Endothelial cell of umbilical vein (primary cell): ENCODE results near the gene HSBP1. TPM values are rescaled to one million over a fixed set of nuclear protein-coding genes. Genes with fewer than 3 reads are reported as not detected.

Experiments
- BruUV-seq: library from RNA; stranded (reverse); fragments of 400-500 nt; replicated peaks from 2 replicates; lab custom pipeline; 2021; lab: Mats Ljungman, UMichigan
- CTCF ChIA-PET: fragments of 300-600, 350-600 bp; sonication (Branson Sonifier 250); formaldehyde crosslinking; loops from one replicate; lab custom pipeline; 2021; ENCODE audit warnings: antibody characterized with exemption, inconsistent platforms; lab: Charles Lee
- POLR2A ChIA-PET: fragments of 300-600, 350-600 bp; sonication (Branson Sonifier 250); formaldehyde crosslinking; loops from one replicate; lab custom pipeline; 2021; ENCODE audit warnings: antibody characterized with exemption, inconsistent platforms; lab: Charles Lee
- DNase-seq: peaks from one replicate; pipeline ENCODE4 v3.0.0-alpha.2; 2011; ENCODE audit warnings: low read depth, low spot score
- FAIRE-seq: peaks from 2 replicates; lab custom pipeline; 2011; peaks lifted over from hg19 to GRCh38; lab: Jason Lieb, UNC
- H2AFZ ChIP-seq: 2 replicates; pipeline ENCODE4 v1.6.0; 2012; ENCODE audit warnings: low read depth, low read length, control low read depth, inconsistent platforms
- H3K27ac ChIP-seq: 2 replicates; pipeline ENCODE4 v1.5.1; 2011; ENCODE audit warnings: low read depth, mild to moderate bottlenecking, control low read depth, low read length, moderate library complexity; ENCODE audit not compliant: insufficient read depth
- H3K27me3 ChIP-seq, 2 experiments: 2 replicates each; pipeline versions ENCODE4 v1.6.0 to v1.6.1; 2011; ENCODE audit warnings: low read length in 2 of 2, mixed read lengths in 1 of 2; ENCODE audit not compliant: control insufficient read depth in 2 of 2, insufficient read depth in 2 of 2
- H3K36me3 ChIP-seq, 2 experiments: 2 replicates in 1 of 2; 3 replicates in 1 of 2; pipeline ENCODE4 v1.5.1; 2011; ENCODE audit warnings: low read length in 2 of 2, mild to moderate bottlenecking in 1 of 2, moderate library complexity in 1 of 2; ENCODE audit not compliant: control insufficient read depth in 2 of 2, insufficient read depth in 2 of 2; ENCODE audit errors: extremely low read depth in 1 of 2
- H3K4me1 ChIP-seq: 3 replicates; pipeline ENCODE4 v1.5.1; 2011; ENCODE audit warnings: mild to moderate bottlenecking, low read length; ENCODE audit not compliant: control insufficient read depth, insufficient read depth; ENCODE audit errors: extremely low read depth
- H3K4me2 ChIP-seq: 2 replicates; pipeline ENCODE4 v1.6.1; 2011; ENCODE audit warnings: low read length, control low read depth, mixed read lengths; ENCODE audit not compliant: insufficient read depth
- H3K4me3 ChIP-seq, 3 experiments: fragments of 200-600 bp in 1 of 3; sonication (generic), shearing (Covaris generic) in 1 of 3; replicated peaks in 1 of 3; 2 replicates each; pipeline ENCODE4 v1.5.1; 2011 to 2016; ENCODE audit warnings: control low read depth in 3 of 3, low read length in 3 of 3, mild to moderate bottlenecking in 2 of 3, inconsistent platforms in 1 of 3, low read depth in 1 of 3, moderate library complexity in 1 of 3; ENCODE audit not compliant: insufficient read depth in 1 of 3
- H3K79me2 ChIP-seq: 2 replicates; pipeline ENCODE4 v1.6.0; 2012; ENCODE audit warnings: low read length, inconsistent platforms; ENCODE audit not compliant: control insufficient read depth, insufficient read depth
- H3K9ac ChIP-seq: replicated peaks from 2 replicates; pipeline ENCODE3; 2011; ENCODE audit warnings: low read length, control low read depth; ENCODE audit not compliant: insufficient read depth; ENCODE audit errors: extremely low read depth
- H3K9me1 ChIP-seq: replicated peaks from 3 replicates; pipeline ENCODE4 v1.6.0; 2011; ENCODE audit warnings: mild to moderate bottlenecking, low read length; ENCODE audit not compliant: control insufficient read depth, insufficient read depth; ENCODE audit errors: extremely low read depth
- H3K9me3 ChIP-seq: replicated peaks from 2 replicates; pipeline ENCODE4 v1.5.1; 2012; ENCODE audit warnings: low read length, inconsistent platforms; ENCODE audit not compliant: control insufficient read depth, insufficient read depth
- H4K20me1 ChIP-seq: replicated peaks from 2 replicates; pipeline ENCODE3; 2011; ENCODE audit warnings: mild to moderate bottlenecking, low read length; ENCODE audit not compliant: control insufficient read depth, insufficient read depth; ENCODE audit errors: extremely low read depth
- EZH2 ChIP-seq: IDR thresholded peaks from 2 replicates; pipeline ENCODE4 v1.6.1; 2012; ENCODE audit warnings: borderline replicate concordance, low read depth, mild to moderate bottlenecking, moderate library complexity, low read length, inconsistent platforms; ENCODE audit not compliant: severe bottlenecking
- FOS ChIP-seq: IDR thresholded peaks from 2 replicates; pipeline ENCODE4 v1.6.1; 2011; ENCODE audit warnings: mild to moderate bottlenecking, low read length, moderate library complexity, borderline replicate concordance; ENCODE audit not compliant: insufficient read depth
- GATA2 ChIP-seq: IDR thresholded peaks from 2 replicates; pipeline ENCODE4 v1.7.0; 2011; ENCODE audit warnings: low read depth, mild to moderate bottlenecking, moderate library complexity, mixed read lengths, low read length; ENCODE audit not compliant: insufficient read length, insufficient read depth
- JUN ChIP-seq: IDR thresholded peaks from 2 replicates; pipeline ENCODE4 v1.6.1; 2011; ENCODE audit warnings: borderline replicate concordance, low read depth; ENCODE audit not compliant: insufficient read length, insufficient read depth
- MAX ChIP-seq: IDR thresholded peaks from 2 replicates; pipeline ENCODE4 v1.6.1; 2011; ENCODE audit not compliant: insufficient read depth, insufficient read length
- MYC ChIP-seq: IDR thresholded peaks from one replicate; pipeline ENCODE4 v1.6.1; 2011; ENCODE audit warnings: mild to moderate bottlenecking, low read depth, low read length
- dilution Hi-C: fragments of 300-500 bp; cut with MboI; formaldehyde crosslinking; loops from one replicate; pipeline ENCODE4 v1.15.0; 2019; ENCODE audit warnings: low sequenced_read_pairs; ENCODE audit not compliant: extremely low pct_ligation_motif_present
- intact Hi-C: fragments of 100-400 bp; cut with micrococcal nuclease; formaldehyde crosslinking; loops from one replicate; pipeline ENCODE4 v1.10.0; 2022
- polyA plus RNA-seq, 4 experiments: library from polyadenylated mRNA; depleted of rRNA in 3 of 4; stranded (reverse) in 3 of 4; unstranded in 1 of 4; fragments of >200 nt; gene quantifications; 2 replicates each; pipeline versions ENCODE4 v1.2.1 to v1.2.3, GENCODE V29; 2011 to 2012; ENCODE audit warnings: missing spikeins in 1 of 4
- total RNA-seq: library from RNA; stranded (reverse); gene quantifications from 2 replicates; pipeline ENCODE4 v1.2.3, GENCODE V29; 2021
- TF ChIP-seq, protein P1 (sequence below), 2 donors: IDR thresholded peaks; 1 replicate in 1 of 2; 2 replicates in 1 of 2; pipeline ENCODE4 v1.5.1; 2011; ENCODE audit warnings: low read length in 2 of 2, mild to moderate bottlenecking in 2 of 2, moderate library complexity in 2 of 2, control low read depth in 1 of 2, inconsistent platforms in 1 of 2, low read depth in 1 of 2; ENCODE audit not compliant: insufficient read depth in 1 of 2; ENCODE audit errors: extremely low read depth in 1 of 2

HSBP1 gene
- total and polyA plus RNA-seq, 2 donors (not counting 3 experiments of a cell fraction or from before 2014, with no cell fraction given), result 40.8 to 136 TPM

DNA sequence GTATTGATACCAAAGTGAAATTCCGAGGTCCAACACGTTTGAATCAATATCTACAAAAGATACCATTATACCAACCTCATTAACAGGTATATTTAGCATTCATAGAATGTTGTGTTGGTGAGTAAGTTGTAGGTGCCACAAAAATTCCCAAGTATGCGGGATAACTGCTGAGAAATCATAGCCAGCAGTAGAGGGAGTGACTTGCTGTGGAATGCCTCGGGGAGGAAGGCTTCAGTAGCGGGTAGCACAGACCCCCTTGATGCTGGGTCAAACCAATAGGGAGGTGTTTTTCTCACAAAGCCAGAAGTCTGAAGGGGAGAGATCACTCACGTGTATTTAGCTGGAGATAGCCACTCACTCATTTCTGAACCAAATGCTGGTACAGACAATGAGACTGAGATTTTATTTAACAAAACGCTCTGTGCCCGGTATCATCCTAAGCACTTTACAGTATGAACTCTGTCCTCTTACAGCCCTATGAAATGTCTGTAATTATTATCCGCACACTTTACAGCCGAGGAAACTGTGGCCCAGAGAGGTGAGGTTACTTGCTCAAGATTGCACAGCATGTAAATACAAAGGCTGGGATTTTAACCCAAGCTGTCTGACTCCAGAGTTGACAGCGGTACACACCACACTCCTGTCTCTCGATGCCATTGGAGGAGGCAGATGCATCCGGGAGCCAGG is 23.1 kb downstream of the HSBP1 start:
- ChIA-PET CTCF (no interaction called here), POLR2A (no interaction called here)
- intact Hi-C loops, result no loop called here
- no peaks in the 10 kb centered on the region for H3K36me3 ChIP-seq
- no peak overlapping the region for H3K9ac ChIP-seq
- peaks cover 0 to 2% of the 10 kb centered on the region in 2 experiments for H3K27me3 ChIP-seq
- no peaks in the 10 kb centered on the region for H3K79me2 ChIP-seq
- no peak overlapping the region for H3K4me3 ChIP-seq
- no peaks in the 10 kb centered on the region for H3K9me1 ChIP-seq
- H3K4me2 ChIP-seq, result no peak overlapping the region
- no TSS peak for BruUV-seq
- no peak overlapping the region for H2AFZ ChIP-seq
- H3K4me1 ChIP-seq, result peaks cover 10% of the 10 kb centered on the region
- dilution Hi-C loops, result no loop called here
- DNase-seq (no peak), FAIRE-seq (no peak)
- H4K20me1 ChIP-seq, result no peaks in the 10 kb centered on the region
- no peak overlapping the region for H3K27ac ChIP-seq
- no peaks in the 10 kb centered on the region for H3K9me3 ChIP-seq
- no peak for TF ChIP-seq MYC
- TF ChIP-seq, protein P1, sequence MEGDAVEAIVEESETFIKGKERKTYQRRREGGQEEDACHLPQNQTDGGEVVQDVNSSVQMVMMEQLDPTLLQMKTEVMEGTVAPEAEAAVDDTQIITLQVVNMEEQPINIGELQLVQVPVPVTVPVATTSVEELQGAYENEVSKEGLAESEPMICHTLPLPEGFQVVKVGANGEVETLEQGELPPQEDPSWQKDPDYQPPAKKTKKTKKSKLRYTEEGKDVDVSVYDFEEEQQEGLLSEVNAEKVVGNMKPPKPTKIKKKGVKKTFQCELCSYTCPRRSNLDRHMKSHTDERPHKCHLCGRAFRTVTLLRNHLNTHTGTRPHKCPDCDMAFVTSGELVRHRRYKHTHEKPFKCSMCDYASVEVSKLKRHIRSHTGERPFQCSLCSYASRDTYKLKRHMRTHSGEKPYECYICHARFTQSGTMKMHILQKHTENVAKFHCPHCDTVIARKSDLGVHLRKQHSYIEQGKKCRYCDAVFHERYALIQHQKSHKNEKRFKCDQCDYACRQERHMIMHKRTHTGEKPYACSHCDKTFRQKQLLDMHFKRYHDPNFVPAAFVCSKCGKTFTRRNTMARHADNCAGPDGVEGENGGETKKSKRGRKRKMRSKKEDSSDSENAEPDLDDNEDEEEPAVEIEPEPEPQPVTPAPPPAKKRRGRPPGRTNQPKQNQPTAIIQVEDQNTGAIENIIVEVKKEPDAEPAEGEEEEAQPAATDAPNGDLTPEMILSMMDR (IDR thresholded peaks at IDR 0.05; ENCODE audit: extremely low read depth in 1 of 2, insufficient read depth in 1 of 2, low read depth in 1 of 2, low read length in 2 of 2), result no peak
- TF ChIP-seq FOS, result no peak
- no peak for TF ChIP-seq GATA2
- TF ChIP-seq EZH2, result no peak
- no peak for TF ChIP-seq JUN
- no peak for TF ChIP-seq MAX
